ENCODE measurements around the gene PIK3R6.

DNA sequence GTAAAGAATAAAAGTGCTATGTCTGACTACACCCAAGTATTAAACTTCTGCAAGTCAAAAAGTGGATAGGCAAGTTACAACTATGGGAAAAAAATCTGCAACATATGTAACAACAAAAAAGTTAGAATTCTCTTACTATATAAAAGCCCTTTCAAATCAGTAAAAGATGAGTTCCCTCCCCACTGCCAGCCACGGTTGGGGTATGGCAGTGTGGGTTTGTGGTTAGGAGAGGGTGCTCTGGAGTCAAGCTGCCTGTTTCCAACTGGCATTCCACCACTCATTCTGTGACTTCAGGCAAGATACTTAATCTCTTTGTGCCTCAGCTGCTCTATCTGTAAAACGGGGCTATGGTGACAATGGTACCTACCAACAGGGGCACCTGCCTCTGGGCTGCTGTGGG, 41.7 kb downstream of the PIK3R6 start:
- TF ChIP-seq POLR2A (IDR thresholded peaks at IDR 0.05; ENCODE audit: extremely low read depth, insufficient read length) = no peak
- TF ChIP-seq, protein P1, sequence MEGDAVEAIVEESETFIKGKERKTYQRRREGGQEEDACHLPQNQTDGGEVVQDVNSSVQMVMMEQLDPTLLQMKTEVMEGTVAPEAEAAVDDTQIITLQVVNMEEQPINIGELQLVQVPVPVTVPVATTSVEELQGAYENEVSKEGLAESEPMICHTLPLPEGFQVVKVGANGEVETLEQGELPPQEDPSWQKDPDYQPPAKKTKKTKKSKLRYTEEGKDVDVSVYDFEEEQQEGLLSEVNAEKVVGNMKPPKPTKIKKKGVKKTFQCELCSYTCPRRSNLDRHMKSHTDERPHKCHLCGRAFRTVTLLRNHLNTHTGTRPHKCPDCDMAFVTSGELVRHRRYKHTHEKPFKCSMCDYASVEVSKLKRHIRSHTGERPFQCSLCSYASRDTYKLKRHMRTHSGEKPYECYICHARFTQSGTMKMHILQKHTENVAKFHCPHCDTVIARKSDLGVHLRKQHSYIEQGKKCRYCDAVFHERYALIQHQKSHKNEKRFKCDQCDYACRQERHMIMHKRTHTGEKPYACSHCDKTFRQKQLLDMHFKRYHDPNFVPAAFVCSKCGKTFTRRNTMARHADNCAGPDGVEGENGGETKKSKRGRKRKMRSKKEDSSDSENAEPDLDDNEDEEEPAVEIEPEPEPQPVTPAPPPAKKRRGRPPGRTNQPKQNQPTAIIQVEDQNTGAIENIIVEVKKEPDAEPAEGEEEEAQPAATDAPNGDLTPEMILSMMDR (IDR thresholded peaks at IDR 0.05; ENCODE audit: low read depth, low read length) = no peak
- TF ChIP-seq, protein P2, sequence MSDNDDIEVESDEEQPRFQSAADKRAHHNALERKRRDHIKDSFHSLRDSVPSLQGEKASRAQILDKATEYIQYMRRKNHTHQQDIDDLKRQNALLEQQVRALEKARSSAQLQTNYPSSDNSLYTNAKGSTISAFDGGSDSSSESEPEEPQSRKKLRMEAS (IDR thresholded peaks at IDR 0.05; ENCODE audit: low read depth, low read length) = no peak
- no peak for TF ChIP-seq MYC (IDR thresholded peaks at IDR 0.05; ENCODE audit: low read depth, low read length)

All from NB4 (cell line).